Kidney (tissue), 14 donors: ENCODE results near the gene NFILZ. TPM values are rescaled to one million over a fixed set of nuclear protein-coding genes. Genes with fewer than 3 reads are reported as not detected.
A peak's percentile ranks its signal among the peaks of the same experiment; 100 is the strongest.

Source experiments
- DNase-seq, 5 donors: peaks; one replicate each; pipeline ENCODE4 v3.0.0-alpha.2; 2013 to 2020
- FAIRE-seq: peaks from 2 replicates; lab custom pipeline; 2012; peaks lifted over from hg19 to GRCh38; lab: Jason Lieb, UNC
- H3K27ac ChIP-seq, 2 donors: one replicate each; pipeline ENCODE4 v1.7.0; 2013; ENCODE audit warnings: low read depth in 2 of 2, low read length in 2 of 2, inconsistent platforms in 1 of 2
- H3K27me3 ChIP-seq: one replicate; pipeline ENCODE4 v1.7.1; 2013; ENCODE audit warnings: low read length, inconsistent platforms; ENCODE audit not compliant: control insufficient read depth, insufficient read depth
- H3K36me3 ChIP-seq, 3 donors: one replicate each; pipeline versions ENCODE4 v1.7.0 to v1.7.1; 2013; ENCODE audit warnings: low read length in 3 of 3, control low read depth in 1 of 3, inconsistent platforms in 1 of 3; ENCODE audit not compliant: insufficient read depth in 3 of 3, control insufficient read depth in 2 of 3
- H3K4me1 ChIP-seq, 3 donors: one replicate each; pipeline versions ENCODE4 v1.7.0 to v1.7.1; 2013; ENCODE audit warnings: low read length in 3 of 3, inconsistent platforms in 1 of 3, low read depth in 1 of 3; ENCODE audit not compliant: control insufficient read depth in 2 of 3, insufficient read depth in 2 of 3
- H3K4me3 ChIP-seq, 3 donors: one replicate each; pipeline versions ENCODE4 v1.7.0 to v1.8.1; 2013; ENCODE audit warnings: low read length in 3 of 3, control low read depth in 1 of 3, inconsistent platforms in 1 of 3
- H3K9ac ChIP-seq, 3 donors: one replicate each; pipeline versions ENCODE4 v1.7.0 to v1.7.1; 2013; ENCODE audit warnings: low read length in 3 of 3, control low read depth in 1 of 3, inconsistent platforms in 1 of 3
- H3K9me3 ChIP-seq, 3 donors: one replicate each; pipeline versions ENCODE4 v1.7.0 to v1.7.1; 2013; ENCODE audit warnings: low read length in 3 of 3, control low read depth in 1 of 3, inconsistent platforms in 1 of 3; ENCODE audit not compliant: control insufficient read depth in 2 of 3, insufficient read depth in 1 of 3
- CTCF ChIP-seq: IDR thresholded peaks from 3 replicates; pipeline ENCODE4 v1.5.1; 2012; ENCODE audit warnings: mild to moderate bottlenecking, moderate library complexity, borderline replicate concordance; ENCODE audit not compliant: insufficient read depth; ENCODE audit errors: extremely low read depth
- intact Hi-C: fragments of 100-400 bp; cut with DNase I; formaldehyde crosslinking; loops from one replicate; pipeline ENCODE4 v1.11.1; 2022
- polyA plus RNA-seq: library from polyadenylated mRNA; stranded (reverse); fragments of 350-450 nt; fragmentation: Illumina TruSeq; extraction: RNeasy Lipid Tissue Mini Kit (QIAGEN cat#74804); gene quantifications from one replicate; pipeline ENCODE4 v1.2.3, GENCODE V29; 2014; ENCODE audit warnings: low read depth, low replicate concordance; ENCODE audit not compliant: insufficient read depth
- total RNA-seq: library from RNA; stranded (reverse); fragmentation: NEBNext Ultra II Directional; extraction: Animal tissue kit (Norgen Biotek cat#: 25700); gene quantifications from one replicate; pipeline ENCODE4 v1.2.1, GENCODE V29; 2021
- donor health status: control.
- donor health status: control.
- donor health status: control.
- donor health status: control.
- donor health status: control.
- donor health status: DM: yes; HTN: yes; CAD: no.
- donor health status: Normal renal cell carcinoma (clear cell type).

Gene NFILZ
- total and polyA plus RNA-seq, 2 donors from 2014 or later, result not detected

- H3K9me3 ChIP-seq, result no peaks in the 10 kb centered on the region
- no peak overlapping the region for H3K27ac ChIP-seq
- H3K4me3 ChIP-seq, result no peak overlapping the region
- no peaks in the 10 kb centered on the region for H3K4me1 ChIP-seq
- peak; percentile 28 for TF ChIP-seq CTCF
- H3K36me3 ChIP-seq, result peaks cover 0 to 2% (median 0%) of the 10 kb centered on the region in 3 donors
- intact Hi-C loops, result no loop called here
- no peaks in the 10 kb centered on the region for H3K27me3 ChIP-seq
- FAIRE-seq (no peak), DNase-seq (peak in 4 of 5 donors; percentile 42 to 72 (median 52))
- H3K9ac ChIP-seq, result no peak overlapping the region
Measured at GRCh38 chr19:8585894-8586750, 44.3 kb upstream of the NFILZ start.

GRCh38 chr19:8589177-8589714 lies 41.2 kb upstream of the NFILZ start:
- no peaks in the 10 kb centered on the region for H3K27me3 ChIP-seq
- peaks cover 0 to 2% (median 0%) of the 10 kb centered on the region in 3 donors for H3K36me3 ChIP-seq
- FAIRE-seq (no peak), DNase-seq (no peak)
- peaks cover 0 to 3% (median 0%) of the 10 kb centered on the region in 3 donors for H3K9me3 ChIP-seq
- H3K4me3 ChIP-seq, result no peak overlapping the region
- peaks cover 0 to 4% (median 0%) of the 10 kb centered on the region in 3 donors for H3K4me1 ChIP-seq
- no peak overlapping the region for H3K9ac ChIP-seq
- intact Hi-C loops, result no loop called here
- TF ChIP-seq CTCF, result no peak
- no peak overlapping the region for H3K27ac ChIP-seq

- Histone ChIP-seq H3K4me3 (peak overlapping the region; percentile 23 to 63 (median 49)), H3K36me3 (no peaks in the 10 kb centered on the region), H3K27me3 (no peaks in the 10 kb centered on the region), H3K27ac (no peak overlapping the region), H3K9ac (peak overlapping the region in 1 of 3 donors; percentile 30), H3K9me3 (peaks cover 0 to 3% (median 0%) of the 10 kb centered on the region in 3 donors), H3K4me1 (peaks cover 0 to 4% (median 0%) of the 10 kb centered on the region in 3 donors)
- no peak for TF ChIP-seq CTCF
- FAIRE-seq (peak; percentile 76), DNase-seq (peak; percentile 96 to 98 (median 98))
- intact Hi-C loops, result no loop called here
Measured at GRCh38 chr19:8592231-8593009, 38.0 kb upstream of the NFILZ start.
